Measurements from ENCODE around the gene IPO13. TPM values are rescaled to one million over a fixed set of nuclear protein-coding genes. Genes with fewer than 3 reads are reported as not detected.
A peak's percentile ranks its signal among the peaks of the same experiment; 100 is the strongest.

Gene IPO13
- total RNA-seq, 6 donors from 2014 or later: 16.9 to 46.1 (median 24.1) TPM

GRCh38 chr1:43979261-43979527 is 32.4 kb downstream of the IPO13 start:
- ATAC-seq (ENCODE audit: low FRiP score in 2 of 2) (no peak), DNase-seq (no peak)
- Histone ChIP-seq H3K4me3 (peak overlapping the region; percentile 74 to 91 (median 82)), H3K9me3 (no peaks in the 10 kb centered on the region), H3K27me3 (no peaks in the 10 kb centered on the region), H3K4me1 (peaks cover 39 to 64% (median 49%) of the 10 kb centered on the region in 4 donors), H3K27ac (peak overlapping the region; percentile 28 to 78 (median 68)), H3K36me3 (peaks cover 4 to 22% (median 18%) of the 10 kb centered on the region in 4 donors)
- WGBS, 2 donors: 0% methylated on average over 4 of the region's 45 CpGs; no CpG with 5 or more reads in 1 of the 2 donors
- TF ChIP-seq POLR2AphosphoS5 (IDR thresholded peaks at IDR 0.05): no peak
- no peak for TF ChIP-seq POLR2A (IDR thresholded peaks at IDR 0.05)
- no peak for TF ChIP-seq CTCF (IDR thresholded peaks at IDR 0.05)
- TF ChIP-seq EP300 (IDR thresholded peaks at IDR 0.05): no peak

GRCh38 chr1:43979528-43980254 is 32.9 kb downstream of the IPO13 start:
- ATAC-seq (ENCODE audit: low FRiP score in 2 of 2) (peak; percentile 5 to 63), DNase-seq (peak; percentile 58 to 90)
- no peaks in the 10 kb centered on the region for H3K27me3 ChIP-seq
- peak overlapping the region; percentile 74 to 91 (median 82) for H3K4me3 ChIP-seq
- no peaks in the 10 kb centered on the region for H3K9me3 ChIP-seq
- 33% methylated on average over 5 of the region's 45 CpGs; no CpG with 5 or more reads in 1 of the 2 donors for WGBS, 2 donors
- TF ChIP-seq POLR2AphosphoS5 (IDR thresholded peaks at IDR 0.05): peak in 1 of 2 donors; percentile 20
- no peak for TF ChIP-seq POLR2A (IDR thresholded peaks at IDR 0.05)
- H3K4me1 ChIP-seq: peaks cover 39 to 61% (median 47%) of the 10 kb centered on the region in 4 donors
- H3K36me3 ChIP-seq: peaks cover 4 to 22% (median 19%) of the 10 kb centered on the region in 4 donors
- peak overlapping the region; percentile 28 to 78 (median 68) for H3K27ac ChIP-seq

- Histone ChIP-seq H3K4me3 (peak overlapping the region; percentile 74 to 91 (median 82)), H3K27ac (peak overlapping the region; percentile 28 to 78 (median 68)), H3K4me1 (peaks cover 37 to 58% (median 45%) of the 10 kb centered on the region in 4 donors), H3K36me3 (peaks cover 4 to 30% (median 20%) of the 10 kb centered on the region in 4 donors), H3K9me3 (no peaks in the 10 kb centered on the region), H3K27me3 (no peaks in the 10 kb centered on the region)
- WGBS, 2 donors: 69 to 77% methylated on average over 8 to 13 of the region's 13 CpGs
- no peak for TF ChIP-seq CTCF (IDR thresholded peaks at IDR 0.05)
- TF ChIP-seq POLR2A (IDR thresholded peaks at IDR 0.05): no peak
- no peak for TF ChIP-seq POLR2AphosphoS5 (IDR thresholded peaks at IDR 0.05)
- no peak for TF ChIP-seq EP300 (IDR thresholded peaks at IDR 0.05)
- no peak for DNase-seq
- no peak for ATAC-seq (ENCODE audit: low FRiP score in 2 of 2)
These were observed 33.7 kb downstream of the IPO13 start for GRCh38 chr1:43980255-43981134.

- WGBS, 2 donors: 93 to 98% methylated on average over 12 to 17 of the region's 20 CpGs
- Histone ChIP-seq H3K9me3 (no peaks in the 10 kb centered on the region), H3K27ac (peak overlapping the region in 1 of 4 donors; percentile 76), H3K36me3 (peaks cover 4 to 34% (median 21%) of the 10 kb centered on the region in 4 donors), H3K4me1 (peaks cover 31 to 52% (median 39%) of the 10 kb centered on the region in 4 donors), H3K27me3 (no peaks in the 10 kb centered on the region), H3K4me3 (no peak overlapping the region)
- ATAC-seq (ENCODE audit: low FRiP score in 2 of 2): no peak
- DNase-seq: peak in 1 of 2 donors; percentile 79
- TF ChIP-seq CTCF (IDR thresholded peaks at IDR 0.05) (no peak), EP300 (IDR thresholded peaks at IDR 0.05) (no peak), POLR2AphosphoS5 (IDR thresholded peaks at IDR 0.05) (no peak)
These were observed 34.4 kb downstream of the IPO13 start for GRCh38 chr1:43981135-43981491.

- TF ChIP-seq EP300 (IDR thresholded peaks at IDR 0.05) (no peak), POLR2A (IDR thresholded peaks at IDR 0.05) (no peak), CTCF (IDR thresholded peaks at IDR 0.05) (no peak), POLR2AphosphoS5 (IDR thresholded peaks at IDR 0.05) (no peak)
- H3K27ac ChIP-seq: no peak overlapping the region
- WGBS, 2 donors: 94 to 97% methylated on average over 10 to 20 of the region's 20 CpGs
- ATAC-seq (ENCODE audit: low FRiP score in 2 of 2) (no peak), DNase-seq (peak in 1 of 2 donors; percentile 77)
- peaks cover 26 to 47% (median 34%) of the 10 kb centered on the region in 4 donors for H3K4me1 ChIP-seq
- H3K9me3 ChIP-seq: no peaks in the 10 kb centered on the region
- H3K27me3 ChIP-seq: no peaks in the 10 kb centered on the region
- no peak overlapping the region for H3K4me3 ChIP-seq
- H3K36me3 ChIP-seq: peaks cover 1 to 29% (median 16%) of the 10 kb centered on the region in 4 donors
These were observed 34.9 kb downstream of the IPO13 start for GRCh38 chr1:43981636-43982035.

Measured in upper lobe of left lung (tissue), 6 donors.